Progenitor cell of endocrine pancreas (in vitro differentiated cells): ENCODE data around the gene ZNF304. TPM values are rescaled to one million over a fixed set of nuclear protein-coding genes. Genes with fewer than 3 reads are reported as not detected.
A peak's percentile ranks its signal among the peaks of the same experiment; 100 is the strongest.

ENCODE experiments used
- DNase-seq: peaks from one replicate; pipeline ENCODE4 v3.0.0; 2021; ENCODE audit warnings: low spot score; ENCODE audit not compliant: unreplicated experiment
- H3K27ac Mint-ChIP-seq: 2 replicates; pipeline ENCODE4 v1.8.0; 2021; ENCODE audit warnings: mild to moderate bottlenecking, moderate library complexity, mixed read lengths
- H3K27me3 Mint-ChIP-seq: 2 replicates; pipeline ENCODE4 v1.8.0; 2021; ENCODE audit warnings: mixed read lengths
- H3K36me3 Mint-ChIP-seq: 2 replicates; pipeline ENCODE4 v1.8.0; 2022; ENCODE audit warnings: mixed read lengths; ENCODE audit not compliant: insufficient read depth
- H3K4me1 Mint-ChIP-seq: 2 replicates; pipeline ENCODE4 v1.8.0; 2021; ENCODE audit warnings: low read depth, mixed read lengths
- H3K4me3 Mint-ChIP-seq: 2 replicates; pipeline ENCODE4 v1.8.0; 2021; ENCODE audit warnings: low read depth, mild to moderate bottlenecking, moderate library complexity, mixed read lengths
- H3K9me3 Mint-ChIP-seq: 2 replicates; pipeline ENCODE4 v1.8.0; 2021; ENCODE audit warnings: low read depth, mixed read lengths
- CTCF ChIP-seq: fragments of 200-600 bp; sonication (generic); IDR thresholded peaks from one replicate; pipeline ENCODE4 v1.5.0; 2021; ENCODE audit warnings: antibody characterized with exemption, mild to moderate bottlenecking; ENCODE audit not compliant: unreplicated experiment
- total RNA-seq: library from RNA; stranded (reverse); gene quantifications from 2 replicates; pipeline ENCODE4 v1.2.1, GENCODE V29; 2021

Gene ZNF304
- total RNA-seq, 1 donor from 2014 or later = 11.8 TPM

GRCh38 chr19:57357406-57357805, 6.3 kb downstream of the ZNF304 start:
- no peak for TF ChIP-seq CTCF
- Mint-ChIP-seq H3K36me3 (peaks cover 47% of the 10 kb centered on the region), H3K4me1 (peaks cover 12% of the 10 kb centered on the region), H3K27ac (no peak overlapping the region), H3K4me3 (no peak overlapping the region), H3K27me3 (no peaks in the 10 kb centered on the region), H3K9me3 (no peaks in the 10 kb centered on the region)
- DNase-seq = no peak

DNA sequence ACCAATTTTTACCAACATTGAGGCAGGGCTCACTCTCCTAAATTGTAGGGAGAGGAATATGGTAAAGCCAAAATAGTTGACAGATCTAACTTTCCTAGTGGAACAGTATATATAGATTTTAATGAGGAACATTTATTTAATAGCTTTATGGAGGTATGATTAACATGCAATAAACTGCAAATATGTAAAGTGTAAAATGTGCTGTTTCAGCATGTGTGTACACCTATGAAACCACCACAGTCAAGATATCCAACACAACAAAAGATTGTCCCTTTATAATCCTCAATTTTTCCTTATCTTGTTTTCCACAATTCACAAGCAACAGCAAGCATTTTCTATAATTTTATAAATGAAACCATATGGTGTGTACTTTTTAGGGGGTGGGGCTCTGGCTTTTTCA, 8.2 kb downstream of the ZNF304 start:
- Mint-ChIP-seq H3K4me1 (peaks cover 11% of the 10 kb centered on the region), H3K9me3 (peaks cover 3% of the 10 kb centered on the region), H3K27ac (no peak overlapping the region), H3K36me3 (peaks cover 46% of the 10 kb centered on the region), H3K4me3 (no peak overlapping the region), H3K27me3 (no peaks in the 10 kb centered on the region)
- no peak for TF ChIP-seq CTCF
- no peak for DNase-seq

- Mint-ChIP-seq H3K4me1 (peaks cover 11% of the 10 kb centered on the region), H3K36me3 (peaks cover 22% of the 10 kb centered on the region), H3K4me3 (peak overlapping the region; percentile 92), H3K27ac (peak overlapping the region; percentile 99), H3K27me3 (no peaks in the 10 kb centered on the region), H3K9me3 (peaks cover 3% of the 10 kb centered on the region)
- DNase-seq = no peak
- no peak for TF ChIP-seq CTCF
Measured at GRCh38 chr19:57362419-57362818, 11.3 kb downstream of the ZNF304 start.

GRCh38 chr19:57362997-57363687, 12.1 kb downstream of the ZNF304 start, which contains the start of the genes TRAPPC2B and ZNF547:
Gene TRAPPC2B (plus strand): TSS chr19:57363551. CDS start chr19:57364834, 1,283 bp downstream.
Gene ZNF547 (plus strand): TSS chr19:57363551. CDS start chr19:57368556, 5,005 bp downstream.
- H3K36me3 Mint-ChIP-seq = peaks cover 22% of the 10 kb centered on the region
- no peak for TF ChIP-seq CTCF
- peak within 1 kb of the TSS; percentile 92 for H3K4me3 Mint-ChIP-seq
- peak; percentile 96 for DNase-seq
- H3K27me3 Mint-ChIP-seq = no peaks in the 10 kb centered on the region
- peaks cover 11% of the 10 kb centered on the region for H3K4me1 Mint-ChIP-seq
- H3K27ac Mint-ChIP-seq = peak within 1 kb of the TSS; percentile 99
- H3K9me3 Mint-ChIP-seq = peaks cover 3% of the 10 kb centered on the region

GRCh38 chr19:57363688-57364181, 12.7 kb downstream of the ZNF304 start:
- peak overlapping the region; percentile 99 for H3K27ac Mint-ChIP-seq
- TF ChIP-seq CTCF = no peak
- H3K4me3 Mint-ChIP-seq = peak overlapping the region; percentile 92
- no peak for DNase-seq
- H3K9me3 Mint-ChIP-seq = peaks cover 3% of the 10 kb centered on the region
- H3K36me3 Mint-ChIP-seq = peaks cover 16% of the 10 kb centered on the region
- H3K4me1 Mint-ChIP-seq = peaks cover 11% of the 10 kb centered on the region
- no peaks in the 10 kb centered on the region for H3K27me3 Mint-ChIP-seq
